Liver (tissue), 9 donors: Measurements from ENCODE around the gene BEST1. TPM values are rescaled to one million over a fixed set of nuclear protein-coding genes. Genes with fewer than 3 reads are reported as not detected.

Experiments used
- DNase-seq: peaks from one replicate; pipeline ENCODE4 v3.0.0-alpha.2; 2017; ENCODE audit warnings: low spot score
- H3K27ac ChIP-seq, 2 donors: one replicate each; pipeline ENCODE4 v1.7.0; 2013; ENCODE audit warnings: inconsistent platforms in 2 of 2, low read length in 2 of 2, control low read depth in 1 of 2, low read depth in 1 of 2, mild to moderate bottlenecking in 1 of 2
- H3K27me3 ChIP-seq, 4 donors: one replicate each; pipeline versions ENCODE4 v1.6.1 to v1.7.0; 2013; ENCODE audit warnings: low read length in 3 of 4, inconsistent platforms in 1 of 4, mild to moderate bottlenecking in 1 of 4, moderate library complexity in 1 of 4; ENCODE audit not compliant: control insufficient read depth in 4 of 4, insufficient read depth in 4 of 4
- H3K36me3 ChIP-seq, 4 donors: one replicate each; pipeline versions ENCODE4 v1.6.1 to v1.7.0; 2013; ENCODE audit warnings: low read length in 3 of 4, mild to moderate bottlenecking in 3 of 4, low read depth in 1 of 4, moderate library complexity in 1 of 4; ENCODE audit not compliant: control insufficient read depth in 4 of 4, insufficient read depth in 3 of 4
- H3K4me1 ChIP-seq, 4 donors: one replicate each; pipeline versions ENCODE4 v1.6.1 to v1.7.0; 2013; ENCODE audit warnings: low read length in 3 of 4, mild to moderate bottlenecking in 3 of 4, moderate library complexity in 1 of 4; ENCODE audit not compliant: control insufficient read depth in 4 of 4, insufficient read depth in 4 of 4
- H3K4me3 ChIP-seq, 3 donors: one replicate each; pipeline versions ENCODE4 v1.6.1 to v1.7.0; 2013; ENCODE audit warnings: low read length in 3 of 3, control low read depth in 1 of 3, low read depth in 1 of 3, mild to moderate bottlenecking in 1 of 3
- H3K9ac ChIP-seq, 2 donors: one replicate each; pipeline ENCODE4 v1.7.0; 2013; ENCODE audit warnings: low read length in 2 of 2, mild to moderate bottlenecking in 2 of 2, moderate library complexity in 2 of 2, control low read depth in 1 of 2, low read depth in 1 of 2
- H3K9me3 ChIP-seq, 4 donors: one replicate each; pipeline versions ENCODE4 v1.6.1 to v1.7.0; 2013; ENCODE audit warnings: low read length in 3 of 4; ENCODE audit not compliant: control insufficient read depth in 4 of 4
- EGR1 ChIP-seq, 2 donors: IDR thresholded peaks; 2 replicates each; pipeline ENCODE4 v1.6.1; 2016 to 2018; ENCODE audit warnings: antibody characterized with exemption in 2 of 2, low read depth in 2 of 2
- FOXA1 ChIP-seq: IDR thresholded peaks from 2 replicates; pipeline ENCODE4 v1.6.1; 2016; ENCODE audit warnings: antibody characterized with exemption
- FOXA2 ChIP-seq: IDR thresholded peaks from 2 replicates; pipeline ENCODE4 v1.6.1; 2016; ENCODE audit warnings: antibody characterized with exemption
- HNF4A ChIP-seq, 2 donors: conservative IDR thresholded peaks; 2 replicates each; pipeline ENCODE4 v1.6.1; 2016; ENCODE audit warnings: antibody characterized with exemption in 2 of 2, mild to moderate bottlenecking in 2 of 2
- HNF4G ChIP-seq: IDR thresholded peaks from 2 replicates; pipeline ENCODE4 v1.6.1; 2016; ENCODE audit warnings: antibody characterized with exemption
- JUND ChIP-seq, 2 donors: IDR thresholded peaks; 2 replicates each; pipeline ENCODE4 v1.6.1; 2016; ENCODE audit warnings: antibody characterized with exemption in 2 of 2
- NR2F2 ChIP-seq: IDR thresholded peaks from 2 replicates; pipeline ENCODE4 v1.6.1; 2016; ENCODE audit warnings: antibody characterized with exemption
- RAD21 ChIP-seq, 2 donors: IDR thresholded peaks; 2 replicates each; pipeline ENCODE4 v1.6.1; 2016; ENCODE audit warnings: antibody characterized with exemption in 2 of 2, mild to moderate bottlenecking in 2 of 2
- RXRA ChIP-seq, 2 donors: IDR thresholded peaks; 2 replicates each; pipeline ENCODE4 v1.6.1; 2017 to 2018; ENCODE audit warnings: antibody characterized with exemption in 2 of 2, mild to moderate bottlenecking in 1 of 2
- TAF1 ChIP-seq: conservative IDR thresholded peaks from 2 replicates; pipeline ENCODE4 v1.6.1; 2016; ENCODE audit warnings: antibody characterized with exemption, mild to moderate bottlenecking
- WGBS: extraction: QIAGEN DNeasy Blood & Tissue Kit; methylation state at CpG from one replicate; pipeline ENCODE4 v1.1.7; 2013; 5-methylcytosine and 5-hydroxymethylcytosine counted together
- polyA plus RNA-seq, 2 donors: library from polyadenylated mRNA; stranded (reverse) in 1 of 2; unstranded in 1 of 2; fragments of 200-250 nt in 1 of 2; fragments of >200 nt in 1 of 2; fragmentation: Nextera tagmentation in 1 of 2; extraction: Ambion mirVana in 1 of 2; gene quantifications; one replicate each; pipeline versions ENCODE4 v1.2.1 to v1.2.3, GENCODE V29; 2013 to 2015
- total RNA-seq, 2 donors: library from RNA; depleted of rRNA; stranded (reverse); fragments of >200 nt; gene quantifications; one replicate each; pipeline ENCODE4 v1.2.3, GENCODE V29; 2014
- TF ChIP-seq, protein P1 (sequence below): fragments of 150-350 bp; IDR thresholded peaks from 2 replicates; pipeline ENCODE4 v1.5.1; 2017; ENCODE audit warnings: improper control_type of control experiment, low read depth, low read length; ENCODE audit not compliant: missing input control
- TF ChIP-seq, protein P2 (sequence below): IDR thresholded peaks from 2 replicates; pipeline ENCODE4 v1.6.1; 2016; ENCODE audit warnings: antibody characterized with exemption
- TF ChIP-seq, protein P3 (sequence below): IDR thresholded peaks from 2 replicates; pipeline ENCODE4 v1.6.1; 2016; ENCODE audit warnings: antibody characterized with exemption
- TF ChIP-seq, protein P4 (sequence below): IDR thresholded peaks from 2 replicates; pipeline ENCODE4 v1.6.1; 2016; ENCODE audit warnings: antibody characterized with exemption
- donor health status: healthy.
- donor health status: healthy.
- donor health status: healthy.
- donor health status: healthy.
- donor health status: healthy.

The BEST1 gene
- total and polyA plus RNA-seq, 4 donors = 0.22 to 1.6 (median 1.1) TPM

DNA sequence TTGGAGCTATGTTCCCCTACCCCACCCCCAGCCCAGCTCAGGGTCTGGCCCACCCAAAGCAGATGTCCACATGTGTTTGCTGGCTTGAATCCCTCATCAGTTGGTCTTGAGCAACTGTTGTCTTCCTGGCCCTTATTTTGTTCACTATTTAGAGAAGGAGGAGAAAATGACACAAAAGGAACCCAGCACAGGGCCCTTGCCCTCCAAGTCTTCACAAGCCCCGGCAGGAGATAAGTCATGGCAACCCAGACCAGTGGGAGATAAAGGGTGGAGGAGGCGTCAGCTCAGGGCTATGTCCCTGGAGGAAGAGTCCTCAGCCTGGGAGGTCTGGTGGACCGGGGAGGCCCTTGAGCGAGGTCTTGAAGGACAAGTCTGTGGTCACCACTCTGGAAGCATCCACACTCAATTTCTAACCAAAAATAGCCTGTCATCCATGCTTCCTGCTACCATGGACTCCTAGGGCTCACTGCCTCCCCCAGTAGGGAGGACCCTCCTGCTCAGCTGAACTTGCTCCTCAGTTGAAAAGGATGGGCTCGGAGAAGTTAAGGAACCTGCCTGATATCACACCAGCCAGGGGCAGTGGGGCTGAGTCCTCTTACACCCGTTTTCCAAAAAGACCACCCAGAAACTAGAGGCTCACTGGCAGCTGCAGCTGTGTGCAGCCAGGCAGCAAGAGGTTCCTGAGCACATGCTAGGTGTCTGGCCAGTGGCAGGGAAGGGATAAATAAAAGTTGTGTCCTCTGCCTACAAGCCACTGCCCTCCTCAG is 31.0 kb upstream of the BEST1 start:
- H3K4me1 ChIP-seq = peaks cover 0 to 13% (median 8%) of the 10 kb centered on the region in 4 donors
- DNase-seq = peak; percentile 59

DNA sequence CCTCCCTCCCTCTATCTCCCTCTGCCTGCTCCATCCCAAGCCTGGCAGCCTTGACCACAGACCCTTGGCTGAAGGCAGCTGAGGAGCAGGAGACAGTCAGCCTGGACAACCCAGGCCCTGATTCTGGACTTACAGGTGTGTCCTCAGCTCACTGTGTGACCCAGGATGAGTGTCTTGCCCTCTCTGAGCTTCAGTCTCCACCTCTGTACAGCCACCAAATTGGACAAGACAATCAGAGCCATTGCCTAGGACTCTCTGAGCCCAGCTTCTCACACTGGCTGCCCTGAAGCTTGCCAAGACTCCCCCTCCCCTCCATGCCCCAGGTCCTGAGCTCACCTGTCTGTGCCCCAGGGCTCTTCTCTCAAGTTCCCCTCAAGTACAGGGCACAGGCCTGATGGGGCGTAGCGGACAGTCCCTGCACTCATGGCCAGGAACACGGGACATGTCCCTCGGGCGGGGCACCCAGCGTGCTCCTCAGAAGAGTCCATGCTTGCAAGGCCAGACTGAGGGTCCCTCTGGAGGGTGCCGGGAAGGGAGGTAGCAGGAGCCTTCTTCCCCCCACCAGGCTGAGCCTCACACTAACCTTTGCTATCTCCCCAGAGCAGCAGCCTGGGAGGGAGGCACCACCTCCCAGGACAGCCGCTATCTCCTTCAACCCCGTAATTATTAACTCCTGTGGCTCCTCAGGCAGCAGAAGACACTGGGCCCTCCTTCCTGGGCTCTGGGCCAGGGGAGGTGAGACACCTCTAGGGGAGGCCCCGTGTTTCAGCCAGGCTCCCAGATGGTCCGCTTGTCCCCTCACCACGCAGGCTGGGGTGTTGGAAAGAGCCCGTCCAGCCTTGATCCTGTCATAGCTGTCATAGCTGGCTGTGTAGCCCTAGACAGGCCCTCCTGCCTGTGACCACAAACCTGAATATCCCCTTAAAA is 30.2 kb upstream of the BEST1 start:
- peaks cover 0 to 13% (median 8%) of the 10 kb centered on the region in 4 donors for H3K4me1 ChIP-seq
- H3K36me3 ChIP-seq = no peaks in the 10 kb centered on the region
- no peaks in the 10 kb centered on the region for H3K27me3 ChIP-seq
- H3K27ac ChIP-seq = no peak overlapping the region
- no peak overlapping the region for H3K9ac ChIP-seq
- H3K4me3 ChIP-seq = no peak overlapping the region
- 76% methylated on average over 13 of the region's 13 CpGs for WGBS
- DNase-seq = peak; percentile 86
- no peak for TF ChIP-seq HNF4A (conservative IDR thresholded peaks at IDR 0.05)
- TF ChIP-seq HNF4G = no peak
- no peak for TF ChIP-seq FOXA2
- TF ChIP-seq NR2F2 = no peak
- no peak for TF ChIP-seq RAD21 (IDR thresholded peaks at IDR 0.05)
- no peak for TF ChIP-seq FOXA1
- TF ChIP-seq, protein P1, sequence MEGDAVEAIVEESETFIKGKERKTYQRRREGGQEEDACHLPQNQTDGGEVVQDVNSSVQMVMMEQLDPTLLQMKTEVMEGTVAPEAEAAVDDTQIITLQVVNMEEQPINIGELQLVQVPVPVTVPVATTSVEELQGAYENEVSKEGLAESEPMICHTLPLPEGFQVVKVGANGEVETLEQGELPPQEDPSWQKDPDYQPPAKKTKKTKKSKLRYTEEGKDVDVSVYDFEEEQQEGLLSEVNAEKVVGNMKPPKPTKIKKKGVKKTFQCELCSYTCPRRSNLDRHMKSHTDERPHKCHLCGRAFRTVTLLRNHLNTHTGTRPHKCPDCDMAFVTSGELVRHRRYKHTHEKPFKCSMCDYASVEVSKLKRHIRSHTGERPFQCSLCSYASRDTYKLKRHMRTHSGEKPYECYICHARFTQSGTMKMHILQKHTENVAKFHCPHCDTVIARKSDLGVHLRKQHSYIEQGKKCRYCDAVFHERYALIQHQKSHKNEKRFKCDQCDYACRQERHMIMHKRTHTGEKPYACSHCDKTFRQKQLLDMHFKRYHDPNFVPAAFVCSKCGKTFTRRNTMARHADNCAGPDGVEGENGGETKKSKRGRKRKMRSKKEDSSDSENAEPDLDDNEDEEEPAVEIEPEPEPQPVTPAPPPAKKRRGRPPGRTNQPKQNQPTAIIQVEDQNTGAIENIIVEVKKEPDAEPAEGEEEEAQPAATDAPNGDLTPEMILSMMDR = no peak
- TF ChIP-seq TAF1 = no peak
- TF ChIP-seq, protein P2, sequence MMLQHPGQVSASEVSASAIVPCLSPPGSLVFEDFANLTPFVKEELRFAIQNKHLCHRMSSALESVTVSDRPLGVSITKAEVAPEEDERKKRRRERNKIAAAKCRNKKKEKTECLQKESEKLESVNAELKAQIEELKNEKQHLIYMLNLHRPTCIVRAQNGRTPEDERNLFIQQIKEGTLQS = no peak
- no peak for TF ChIP-seq JUND (IDR thresholded peaks at IDR 0.05)
- TF ChIP-seq EGR1 (IDR thresholded peaks at IDR 0.05; ENCODE audit: low read depth in 2 of 2) = no peak
- no peaks in the 10 kb centered on the region for H3K9me3 ChIP-seq

More for the DNA sequence above, 31.0 kb upstream of the BEST1 start:
- H3K9me3 ChIP-seq = no peaks in the 10 kb centered on the region
- 79% methylated on average over 6 of the region's 6 CpGs for WGBS
- H3K27ac ChIP-seq = no peak overlapping the region
- TF ChIP-seq, protein P3, sequence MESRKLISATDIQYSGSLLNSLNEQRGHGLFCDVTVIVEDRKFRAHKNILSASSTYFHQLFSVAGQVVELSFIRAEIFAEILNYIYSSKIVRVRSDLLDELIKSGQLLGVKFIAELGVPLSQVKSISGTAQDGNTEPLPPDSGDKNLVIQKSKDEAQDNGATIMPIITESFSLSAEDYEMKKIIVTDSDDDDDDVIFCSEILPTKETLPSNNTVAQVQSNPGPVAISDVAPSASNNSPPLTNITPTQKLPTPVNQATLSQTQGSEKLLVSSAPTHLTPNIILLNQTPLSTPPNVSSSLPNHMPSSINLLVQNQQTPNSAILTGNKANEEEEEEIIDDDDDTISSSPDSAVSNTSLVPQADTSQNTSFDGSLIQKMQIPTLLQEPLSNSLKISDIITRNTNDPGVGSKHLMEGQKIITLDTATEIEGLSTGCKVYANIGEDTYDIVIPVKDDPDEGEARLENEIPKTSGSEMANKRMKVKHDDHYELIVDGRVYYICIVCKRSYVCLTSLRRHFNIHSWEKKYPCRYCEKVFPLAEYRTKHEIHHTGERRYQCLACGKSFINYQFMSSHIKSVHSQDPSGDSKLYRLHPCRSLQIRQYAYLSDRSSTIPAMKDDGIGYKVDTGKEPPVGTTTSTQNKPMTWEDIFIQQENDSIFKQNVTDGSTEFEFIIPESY = no peak
- TF ChIP-seq FOXA1 = no peak
- TF ChIP-seq JUND (IDR thresholded peaks at IDR 0.05) = no peak
- TF ChIP-seq, protein P1 = no peak
- TF ChIP-seq RXRA (IDR thresholded peaks at IDR 0.05) = no peak
- TF ChIP-seq, protein P4, sequence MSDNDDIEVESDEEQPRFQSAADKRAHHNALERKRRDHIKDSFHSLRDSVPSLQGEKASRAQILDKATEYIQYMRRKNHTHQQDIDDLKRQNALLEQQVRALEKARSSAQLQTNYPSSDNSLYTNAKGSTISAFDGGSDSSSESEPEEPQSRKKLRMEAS = no peak
- no peak for TF ChIP-seq HNF4G
- H3K4me3 ChIP-seq = no peak overlapping the region
- H3K9ac ChIP-seq = no peak overlapping the region
- no peaks in the 10 kb centered on the region for H3K36me3 ChIP-seq
- no peaks in the 10 kb centered on the region for H3K27me3 ChIP-seq
